H1 (cell line): ENCODE measurements around the gene TMEM63C. TPM values are rescaled to one million over a fixed set of nuclear protein-coding genes. Genes with fewer than 3 reads are reported as not detected.

Experiments used
- CTCF ChIA-PET: fragments of 300-600 bp; sonication (Branson Sonifier 250); formaldehyde crosslinking; loops from one replicate; lab custom pipeline; 2021; ENCODE audit not compliant: partially characterized antibody; lab: Charles Lee
- POLR2A ChIA-PET: fragments of 300-600 bp; sonication (Branson Sonifier 250); formaldehyde crosslinking; loops from one replicate; lab custom pipeline; 2021; ENCODE audit warnings: inconsistent platforms; ENCODE audit not compliant: partially characterized antibody; lab: Charles Lee
- DNase-seq, 2 experiments: peaks; one replicate each; pipeline versions ENCODE4 v3.0.0 to v3.0.0-alpha.2; 2010 to 2022; ENCODE audit warnings: low spot score in 2 of 2, low read depth in 1 of 2, mixed read lengths in 1 of 2
- FAIRE-seq: peaks from 2 replicates; lab custom pipeline; 2011; peaks lifted over from hg19 to GRCh38; lab: Jason Lieb, UNC
- H2AFZ ChIP-seq: 2 replicates; pipeline ENCODE4 v1.8.1; 2012; ENCODE audit warnings: low read length, inconsistent platforms
- H2AK5ac ChIP-seq: 2 replicates; pipeline ENCODE4 v1.6.1; 2013; ENCODE audit warnings: low read depth, low read length
- H2BK120ac ChIP-seq: replicated peaks from 2 replicates; pipeline ENCODE3; 2013; ENCODE audit warnings: low read depth, low read length, inconsistent platforms
- H2BK12ac ChIP-seq: 2 replicates; pipeline ENCODE4 v1.6.1; 2013; ENCODE audit warnings: low read depth, low read length
- H2BK15ac ChIP-seq: 2 replicates; pipeline ENCODE4 v1.6.1; 2013; ENCODE audit warnings: low read length
- H2BK20ac ChIP-seq: 2 replicates; pipeline ENCODE4 v1.6.1; 2013; ENCODE audit warnings: low read length
- H2BK5ac ChIP-seq: 2 replicates; pipeline ENCODE4 v1.6.1; 2013; ENCODE audit warnings: low read depth, low read length
- H3K14ac ChIP-seq: 2 replicates; pipeline ENCODE4 v1.6.1; 2013; ENCODE audit warnings: inconsistent platforms; ENCODE audit not compliant: insufficient read length
- H3K18ac ChIP-seq: 2 replicates; pipeline ENCODE4 v1.6.1; 2013; ENCODE audit warnings: low read length; ENCODE audit errors: extremely low read depth
- H3K23ac ChIP-seq: 2 replicates; pipeline ENCODE4 v1.6.1; 2013; ENCODE audit warnings: inconsistent platforms; ENCODE audit not compliant: insufficient read length
- H3K23me2 ChIP-seq: 2 replicates; pipeline ENCODE4 v1.6.1; 2013; ENCODE audit warnings: low read depth, low read length
- H3K27ac ChIP-seq: 2 replicates; pipeline ENCODE4 v1.6.1; 2011; ENCODE audit warnings: low read depth, low read length, inconsistent platforms
- H3K27me3 ChIP-seq, 4 experiments: replicated peaks in 1 of 4; 1 replicate in 1 of 4; 2 replicates in 3 of 4; pipeline versions ENCODE4 v1.6.1 to v1.8.1; 2011 to 2013; ENCODE audit warnings: low read length in 3 of 4, mild to moderate bottlenecking in 3 of 4, inconsistent platforms in 2 of 4, mixed read lengths in 2 of 4, moderate library complexity in 1 of 4; ENCODE audit not compliant: control insufficient read depth in 3 of 4, insufficient read depth in 3 of 4; ENCODE audit errors: extremely low read depth in 1 of 4
- H3K36me3 ChIP-seq, 4 experiments: 2 replicates each; pipeline versions ENCODE4 v1.6.1 to v1.8.1; 2011 to 2013; ENCODE audit warnings: mild to moderate bottlenecking in 4 of 4, low read length in 3 of 4, moderate library complexity in 2 of 4, control low read depth in 1 of 4, inconsistent platforms in 1 of 4; ENCODE audit not compliant: insufficient read depth in 4 of 4, control insufficient read depth in 2 of 4
- H3K4ac ChIP-seq: replicated peaks from 2 replicates; pipeline ENCODE3; 2013; ENCODE audit warnings: low read length, low read depth, mixed read lengths, inconsistent platforms; ENCODE audit not compliant: insufficient read length
- H3K4me1 ChIP-seq, 4 experiments: replicated peaks in 1 of 4; 1 replicate in 1 of 4; 2 replicates in 3 of 4; pipeline versions ENCODE4 v1.6.1 to v1.8.1; 2011 to 2013; ENCODE audit warnings: low read length in 3 of 4, inconsistent platforms in 2 of 4, mixed read lengths in 1 of 4; ENCODE audit not compliant: insufficient read depth in 4 of 4, control insufficient read depth in 3 of 4
- H3K4me2 ChIP-seq, 2 experiments: 2 replicates each; pipeline versions ENCODE4 v1.6.1 to v1.8.1; 2011 to 2013; ENCODE audit warnings: low read depth in 2 of 2, low read length in 2 of 2, control low read depth in 1 of 2, inconsistent platforms in 1 of 2, mild to moderate bottlenecking in 1 of 2; ENCODE audit not compliant: insufficient read depth in 1 of 2
- H3K4me3 ChIP-seq, 4 experiments: fragments of 200-600, 300-600 bp in 1 of 4; sonication (generic), shearing (Covaris generic), sonication (Bioruptor Twin) in 1 of 4; 2 replicates each; pipeline versions ENCODE4 v1.5.1 to v1.8.1; 2011 to 2016; ENCODE audit warnings: low read length in 4 of 4, low read depth in 3 of 4, control low read depth in 2 of 4, inconsistent platforms in 2 of 4, mild to moderate bottlenecking in 2 of 4, mixed read lengths in 1 of 4, moderate library complexity in 1 of 4; ENCODE audit not compliant: insufficient read depth in 2 of 4; ENCODE audit errors: extremely low read depth in 1 of 4
- H3K56ac ChIP-seq: replicated peaks from 2 replicates; pipeline ENCODE3; 2013; ENCODE audit warnings: low read depth, mild to moderate bottlenecking, mixed read lengths, low read length, inconsistent platforms; ENCODE audit not compliant: insufficient read length
- H3K79me1 ChIP-seq: 2 replicates; pipeline ENCODE4 v1.6.1; 2013; ENCODE audit warnings: low read depth, low read length, control low read depth
- H3K79me2 ChIP-seq, 2 experiments: 2 replicates each; pipeline versions ENCODE4 v1.6.1 to v1.8.1; 2012 to 2013; ENCODE audit warnings: low read length in 2 of 2, mild to moderate bottlenecking in 2 of 2, inconsistent platforms in 1 of 2; ENCODE audit not compliant: insufficient read depth in 2 of 2, control insufficient read depth in 1 of 2
- H3K9ac ChIP-seq, 4 experiments: replicated peaks in 1 of 4; 1 replicate in 1 of 4; 2 replicates in 3 of 4; pipeline versions ENCODE4 v1.6.1 to v1.8.1; 2011 to 2013; ENCODE audit warnings: low read depth in 3 of 4, low read length in 3 of 4, control low read depth in 2 of 4, mild to moderate bottlenecking in 2 of 4, moderate library complexity in 2 of 4, inconsistent platforms in 1 of 4; ENCODE audit errors: extremely low read depth in 1 of 4
- H3K9me3 ChIP-seq, 2 experiments: 2 replicates each; pipeline versions ENCODE4 v1.6.1 to v1.8.1; 2012 to 2013; ENCODE audit warnings: mild to moderate bottlenecking in 2 of 2, moderate library complexity in 2 of 2, control low read depth in 1 of 2, inconsistent platforms in 1 of 2, low read depth in 1 of 2, low read length in 1 of 2, mixed read lengths in 1 of 2; ENCODE audit not compliant: insufficient read depth in 2 of 2
- H4K20me1 ChIP-seq, 2 experiments: replicated peaks in 1 of 2; 2 replicates each; pipeline versions ENCODE3 to v1.8.1; 2011 to 2013; ENCODE audit warnings: inconsistent platforms in 2 of 2, low read length in 2 of 2, mild to moderate bottlenecking in 1 of 2; ENCODE audit not compliant: insufficient read depth in 2 of 2, control insufficient read depth in 1 of 2
- H4K5ac ChIP-seq: 2 replicates; pipeline ENCODE4 v1.6.1; 2013; ENCODE audit warnings: low read length, low read depth, mixed read lengths, inconsistent platforms; ENCODE audit not compliant: insufficient read length
- H4K8ac ChIP-seq: 2 replicates; pipeline ENCODE4 v1.8.0; 2013; ENCODE audit warnings: mild to moderate bottlenecking, moderate library complexity, low read length, inconsistent platforms; ENCODE audit not compliant: insufficient read depth; ENCODE audit errors: extremely low read depth
- H4K91ac ChIP-seq: replicated peaks from 2 replicates; pipeline ENCODE3; 2013; ENCODE audit warnings: low read length, mixed read lengths, inconsistent platforms; ENCODE audit not compliant: insufficient read length
- BRCA1 ChIP-seq: IDR thresholded peaks from 2 replicates; pipeline ENCODE4 v1.6.1; 2012; ENCODE audit warnings: low read depth, low read length, improper control_type of control experiment
- RXRA ChIP-seq: IDR thresholded peaks from 2 replicates; pipeline ENCODE4 v1.6.1; 2011; ENCODE audit warnings: low read depth, mild to moderate bottlenecking, low read length, moderate library complexity; ENCODE audit not compliant: insufficient read depth
- SIRT6 ChIP-seq: IDR thresholded peaks from one replicate; pipeline ENCODE4 v1.7.1; 2012; ENCODE audit warnings: low read length, inconsistent platforms
- whole genome bisulfite sequencing, 2 experiments: shearing (Covaris generic) in 1 of 2; methylation state at CpG; one replicate each; pipeline versions ENCODE4 v1.1.6 to v1.1.7; 2013 to 2015; ENCODE audit warnings: low lambda C conversion rate in 2 of 2, mixed read lengths in 2 of 2, inconsistent platforms in 1 of 2, low coverage in 1 of 2, missing lambda C conversion rate in 1 of 2; ENCODE audit not compliant: insufficient replicate concordance in 2 of 2, insufficient coverage in 1 of 2, insufficient read length in 1 of 2; ENCODE audit errors: extremely low coverage in 1 of 2, missing lambda C conversion rate in 1 of 2; 5-methylcytosine and 5-hydroxymethylcytosine counted together
- polyA plus RNA-seq, 7 experiments: library from polyadenylated mRNA; depleted of rRNA in 3 of 7; stranded (reverse) in 5 of 7; unstranded in 2 of 7; fragments of >200 nt in 5 of 7; fragments of 200-250 nt in 2 of 7; gene quantifications; 1 replicate in 5 of 7; 2 replicates in 1 of 7; 4 replicates in 1 of 7; pipeline versions ENCODE4 v1.2.1 to v1.2.3, GENCODE V29; 2011 to 2013; ENCODE audit warnings: missing spikeins in 2 of 7, mixed read lengths in 2 of 7
- total RNA-seq: library from RNA; stranded (reverse); fragmentation: NEBNext Ultra II Directional; extraction: Animal tissue kit (Norgen Biotek cat#: 25700); gene quantifications from 2 replicates; pipeline ENCODE4 v1.2.1, GENCODE V29; 2021

TMEM63C gene
- total and polyA plus RNA-seq, 2 of the 8 experiments (the other 6 are each of a cell fraction or from before 2014, with no cell fraction given), result 3.0 to 7.6 TPM

- Histone ChIP-seq H2BK5ac (no peak overlapping the region), H4K8ac (no peak overlapping the region), H3K4me2 (no peak overlapping the region), H2AFZ (no peak overlapping the region), H3K9ac (no peak overlapping the region), H3K23ac (no peak overlapping the region), H3K4me1 (peaks cover 0 to 9% (median 5%) of the 10 kb centered on the region in 4 experiments; a peak in 3 of 7 replicates), H3K4ac (no peak overlapping the region), H4K20me1 (peaks cover 0 to 1% of the 10 kb centered on the region in 2 experiments), H2BK12ac (no peak overlapping the region), H3K79me2 (no peaks in the 10 kb centered on the region), H3K36me3 (peaks cover 0 to 5% (median 2%) of the 10 kb centered on the region in 4 experiments; a peak in 2 of 8 replicates), H2BK15ac (no peak overlapping the region), H4K91ac (no peak overlapping the region), H3K27me3 (peaks cover 15 to 42% (median 38%) of the 10 kb centered on the region in 4 experiments), H3K79me1 (no peaks in the 10 kb centered on the region), H3K23me2 (peaks cover 5% of the 10 kb centered on the region; the same call in 1 of the 2 replicates), H2BK20ac (no peak overlapping the region), H4K5ac (no peak overlapping the region), H2BK120ac (no peak overlapping the region), H3K27ac (no peak overlapping the region), H3K14ac (no peak overlapping the region), H3K4me3 (no peak overlapping the region), H3K56ac (no peak overlapping the region), H2AK5ac (no peak overlapping the region), H3K18ac (no peak overlapping the region), H3K9me3 (no peaks in the 10 kb centered on the region)
- WGBS, 2 experiments, result 70% methylated on average over 4 of the region's 4 CpGs; no CpG with 5 or more reads in 1 of the 2 experiments
- DNase-seq, result no peak
- CTCF ChIA-PET, result interaction anchor here (1.0 to 5.6 kb wide), 12 partner anchors 9 to 398 kb away, joined by 3 to 32 read pairs (median 4); no protein-coding TSS in a partner anchor
- POLR2A ChIA-PET, result interaction anchor here (1.6 kb wide), 1 partner anchor 8 kb away, joined by 7 read pairs; no protein-coding TSS in a partner anchor
- FAIRE-seq, result no peak
- TF ChIP-seq SIRT6 (no peak), RXRA (no peak), BRCA1 (no peak)
Observed at GRCh38 chr14:77273796-77274195, 92.2 kb downstream of the TMEM63C start.
